HG03354 (cell line): Measurements from ENCODE around the gene ANKS1B.

Experiments used
- ATAC-seq: cut with Tn5 transposase; IDR thresholded peaks from one replicate; pipeline ENCODE4 v1.9.1; 2021; ENCODE audit warnings: mild to moderate bottlenecking; ENCODE audit not compliant: unreplicated experiment, poor library complexity, severe bottlenecking

Gene ANKS1B

DNA sequence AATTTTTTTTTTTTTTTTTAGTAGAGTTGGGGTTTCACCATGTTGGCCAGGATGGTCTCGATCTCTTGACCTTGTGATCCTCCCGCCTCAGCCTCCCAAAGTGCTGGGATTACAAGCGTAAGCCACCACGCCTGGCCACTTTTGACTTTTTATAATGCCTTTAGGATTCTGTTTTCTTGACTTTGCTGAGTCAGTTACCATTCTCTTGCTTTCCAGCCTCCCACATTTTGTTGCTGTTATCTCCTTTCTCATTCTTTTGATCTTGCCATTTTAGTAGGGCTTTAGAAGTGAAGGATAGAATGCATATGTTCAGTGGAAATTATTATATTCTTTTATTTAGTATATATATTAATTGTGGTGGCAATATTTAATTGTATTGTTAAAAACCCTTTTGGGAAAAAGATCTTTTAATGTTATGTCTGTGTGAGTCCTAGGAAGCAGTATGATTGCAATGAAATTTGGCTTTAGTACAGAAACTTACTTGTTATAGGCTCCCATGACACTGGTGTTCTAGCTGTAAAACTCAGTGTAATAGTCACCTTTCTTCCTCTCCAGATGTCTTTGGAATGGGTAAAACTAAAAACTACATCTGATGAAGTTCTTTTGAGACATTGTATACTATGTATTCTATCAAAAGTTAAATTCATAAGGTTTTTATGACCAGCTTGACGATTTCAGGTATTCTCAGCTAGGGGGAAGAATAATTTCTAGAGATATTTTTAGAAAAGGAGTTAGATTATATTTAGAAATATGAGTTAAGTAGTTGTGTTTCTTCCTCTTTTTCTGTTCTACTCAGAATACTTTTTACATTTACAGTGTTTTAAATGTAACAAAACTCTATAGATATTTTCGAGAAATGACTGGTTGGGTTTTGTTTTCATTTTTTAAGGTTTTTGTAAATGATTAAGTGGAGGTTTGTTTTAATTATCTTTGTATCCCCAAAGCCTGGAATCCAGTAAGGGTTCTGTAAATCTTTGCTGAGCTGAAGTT is 1264.9 kb downstream of the ANKS1B start:
- no peak for ATAC-seq

DNA sequence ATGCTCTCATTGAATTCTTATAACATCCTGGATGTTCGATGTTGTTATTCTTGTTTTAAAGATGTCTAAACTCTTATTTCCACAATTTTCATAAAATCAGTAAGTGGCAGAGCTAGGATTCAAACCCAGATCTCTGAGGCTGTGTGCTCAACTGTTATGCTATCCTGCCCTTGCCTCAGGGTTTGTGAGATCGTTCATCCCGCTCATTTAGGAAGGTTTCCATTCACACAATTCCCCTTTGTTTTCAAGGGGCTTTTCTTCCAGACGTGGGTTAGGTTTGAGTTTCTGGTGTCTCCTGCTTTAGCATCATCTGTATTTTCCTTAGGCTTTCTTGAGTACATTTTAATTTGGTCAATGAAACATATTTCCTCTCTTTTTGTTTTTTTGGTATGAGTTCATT is 1270.3 kb downstream of the ANKS1B start:
- no peak for ATAC-seq

DNA sequence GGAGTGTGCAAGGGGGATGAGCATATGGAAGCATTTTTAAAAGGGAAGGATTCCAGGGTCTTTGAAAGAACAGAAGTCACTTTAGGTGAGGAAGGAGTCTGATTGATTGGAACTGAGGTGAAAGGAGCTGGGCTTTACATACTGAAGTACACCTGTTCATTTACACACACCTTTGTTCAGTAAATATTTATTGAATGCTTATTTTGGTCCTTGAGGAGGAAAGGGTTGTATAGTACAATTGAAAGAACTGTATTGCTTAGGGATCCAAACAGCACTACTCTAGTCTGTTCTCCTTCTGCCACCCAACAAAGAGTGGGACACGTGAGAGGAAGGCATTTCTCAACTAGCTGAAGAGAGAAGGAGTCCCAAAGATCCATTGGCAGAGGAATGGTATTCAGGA is 1275.7 kb downstream of the ANKS1B start:
- no peak for ATAC-seq

DNA sequence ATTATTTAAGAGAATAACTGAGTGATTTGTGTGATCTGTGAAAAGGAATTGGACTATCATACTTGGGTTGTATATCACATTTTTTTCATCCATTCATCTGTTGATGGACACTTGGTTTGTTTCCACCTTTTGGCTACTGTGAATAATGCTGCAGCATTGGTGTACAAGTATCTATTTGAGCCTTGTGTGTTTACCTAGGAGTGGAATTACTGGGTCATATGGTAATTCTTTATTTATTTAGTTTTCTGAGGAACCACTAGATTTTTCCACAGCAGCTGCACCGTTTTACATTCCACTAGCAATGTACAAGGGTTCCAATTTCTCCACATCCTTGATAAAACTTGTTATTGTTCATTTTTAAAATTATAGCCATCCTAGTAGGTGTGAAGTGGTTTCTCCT is 1283.6 kb downstream of the ANKS1B start:
- no peak for ATAC-seq

DNA sequence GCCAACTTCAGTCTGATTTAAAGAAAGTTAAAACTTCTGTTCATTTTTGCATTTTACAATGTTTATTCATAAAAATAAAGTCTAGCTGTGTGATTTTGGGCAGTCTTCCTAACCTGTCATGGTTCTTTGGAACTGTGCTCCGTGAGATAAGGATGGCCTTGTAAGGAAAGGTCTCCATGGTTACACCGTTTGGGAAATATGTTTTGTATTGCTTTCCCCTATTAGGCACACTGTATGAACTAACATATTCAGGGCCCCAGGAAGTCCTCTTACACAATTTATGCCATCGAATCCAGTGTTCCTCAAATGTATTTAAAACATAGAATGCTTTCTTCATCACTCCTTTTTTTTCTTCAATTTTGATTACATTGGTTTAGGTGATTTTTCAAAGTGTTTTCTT is 1285.2 kb downstream of the ANKS1B start:
- no peak for ATAC-seq

GRCh38 chr12:98698603-98699463 is 1285.9 kb downstream of the ANKS1B start:
- ATAC-seq, result peak; percentile 97

DNA sequence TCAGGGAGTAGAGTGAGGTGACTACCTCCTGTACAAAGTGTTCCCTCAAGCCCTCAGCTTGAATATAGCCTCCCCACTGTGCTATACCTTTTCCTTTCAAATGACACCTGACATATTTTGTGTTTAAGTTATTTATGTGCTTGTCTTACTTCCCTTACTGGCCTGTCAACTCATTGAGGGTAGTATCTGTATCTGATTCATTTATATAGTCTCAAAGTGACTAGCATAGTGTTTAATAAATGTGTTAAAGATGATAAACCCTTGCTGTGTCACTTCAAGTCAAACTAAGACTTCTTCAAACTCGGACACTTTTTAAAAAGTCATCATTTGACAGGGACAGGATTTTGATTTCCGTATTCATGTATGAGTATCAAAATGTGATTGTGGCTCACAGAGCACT is 1287.5 kb downstream of the ANKS1B start:
- no peak for ATAC-seq

- no peak for ATAC-seq
Measured at GRCh38 chr12:98696036-98696646, 1288.6 kb downstream of the ANKS1B start.

- ATAC-seq, result no peak
Measured at GRCh38 chr12:98691351-98691750, 1293.4 kb downstream of the ANKS1B start.

DNA sequence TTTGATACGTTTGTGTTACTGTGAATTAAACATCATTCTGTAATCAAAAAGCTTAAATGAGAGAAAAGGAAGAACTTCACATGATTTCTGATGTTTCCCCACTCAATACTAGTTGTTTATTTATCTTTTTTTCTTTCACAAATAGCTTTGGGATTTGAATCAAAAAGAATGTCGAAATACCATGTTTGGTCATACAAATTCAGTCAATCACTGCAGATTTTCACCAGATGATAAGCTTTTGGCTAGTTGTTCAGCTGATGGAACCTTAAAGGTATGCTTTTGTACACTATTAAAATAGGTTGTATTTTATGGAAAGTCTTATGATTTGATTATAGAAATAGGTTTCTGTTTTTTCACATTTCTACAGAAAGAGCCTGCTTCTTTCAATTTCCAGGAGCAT is 1298.1 kb downstream of the ANKS1B start:
- no peak for ATAC-seq
